LHCN-M2 (cell line): ENCODE data around the gene SLFN13. TPM values are rescaled to one million over a fixed set of nuclear protein-coding genes. Genes with fewer than 3 reads are reported as not detected.
"Not testable (repeated sequence)": the region's sequence is repeated elsewhere in the genome, so short reads cannot be mapped to it uniquely, and the experiment has no call there.

Experiments used
- DNase-seq: peaks from one replicate; pipeline ENCODE4 v3.0.0-alpha.2; 2012; ENCODE audit warnings: low read depth
- total RNA-seq: library from RNA; depleted of rRNA; stranded (reverse); fragments of >200 nt; gene quantifications from 2 replicates; pipeline ENCODE4 v1.2.3, GENCODE V29; 2014; rRNA removed

The SLFN13 gene
- total RNA-seq, 1 experiment from 2014 or later = 0.92 TPM

GRCh38 chr17:35433075-35433894 lies 15.3 kb downstream of the SLFN13 start:
- peak; percentile 100 for DNase-seq

- DNase-seq = peak; percentile 97
Measured at GRCh38 chr17:35432176-35433074, 16.1 kb downstream of the SLFN13 start, which contains the start of gene SLFN12. TSS of gene SLFN12 (minus strand) at chr17:35432500. CDS start at chr17:35423028, 9,472 bp downstream.

GRCh38 chr17:35429702-35430101 lies 18.9 kb downstream of the SLFN13 start:
- no peak for DNase-seq

GRCh38 chr17:35428229-35428628 lies 20.3 kb downstream of the SLFN13 start:
- DNase-seq = no peak

GRCh38 chr17:35423761-35424160 lies 24.8 kb downstream of the SLFN13 start:
- DNase-seq = no peak

- not testable (repeated sequence) for DNase-seq
Measured at GRCh38 chr17:35421069-35421468, 27.5 kb downstream of the SLFN13 start.

GRCh38 chr17:35416659-35417058 lies 31.9 kb downstream of the SLFN13 start:
- no peak for DNase-seq

GRCh38 chr17:35414707-35415106 lies 33.9 kb downstream of the SLFN13 start:
- not testable (repeated sequence) for DNase-seq

GRCh38 chr17:35414247-35414646 lies 34.3 kb downstream of the SLFN13 start:
- no peak for DNase-seq

GRCh38 chr17:35407531-35407930 lies 41.0 kb downstream of the SLFN13 start:
- DNase-seq = no peak

- DNase-seq = no peak
Measured at GRCh38 chr17:35406568-35406967, 42.0 kb downstream of the SLFN13 start.

GRCh38 chr17:35404360-35404759 lies 44.2 kb downstream of the SLFN13 start:
- no peak for DNase-seq

- DNase-seq = not testable (repeated sequence)
Measured at GRCh38 chr17:35393783-35394182, 54.8 kb downstream of the SLFN13 start.

GRCh38 chr17:35390663-35391062 lies 57.9 kb downstream of the SLFN13 start:
- no peak for DNase-seq

GRCh38 chr17:35390156-35390555 lies 58.4 kb downstream of the SLFN13 start:
- DNase-seq = no peak

- DNase-seq = no peak
Measured at GRCh38 chr17:35387496-35387895, 61.1 kb downstream of the SLFN13 start.

Other genes starting within 250 kb of the SLFN13 start
- 38.5 and 43.5 TPM in 2 replicates for gene SLFN5, start 205.7 kb downstream of the SLFN13 start, total RNA-seq
- gene SLFN11, start 75.1 kb downstream of the SLFN13 start, total RNA-seq = 22.7 and 23.1 TPM in 2 replicates
- 33.7 and 34.8 TPM in 2 replicates for gene SLFN12, start 16.3 kb downstream of the SLFN13 start, total RNA-seq
- gene SLFN12L, start 88.9 kb upstream of the SLFN13 start, total RNA-seq = 0.19 TPM in 1 of 2 replicates, not detected in the other
- not detected in 2 replicates for gene SLFN14, start 112.1 kb upstream of the SLFN13 start, total RNA-seq
- gene PEX12, start 129.8 kb upstream of the SLFN13 start, total RNA-seq = 6.9 and 7.1 TPM in 2 replicates
- 75.3 and 100 TPM in 2 replicates for gene AP2B1, start 138.6 kb upstream of the SLFN13 start, total RNA-seq